GM21576 (cell line): ENCODE results near the gene EIF3I.
"Not testable (repeated sequence)": the region's sequence is repeated elsewhere in the genome, so short reads cannot be mapped to it uniquely, and the experiment has no call there.

ENCODE experiments used
- ATAC-seq: cut with Tn5 transposase; IDR thresholded peaks from one replicate; pipeline ENCODE4 v1.9.1; 2021; ENCODE audit warnings: mild to moderate bottlenecking, moderate library complexity; ENCODE audit not compliant: unreplicated experiment

Gene EIF3I

GRCh38 chr1:32231843-32232432, 9.7 kb downstream of the EIF3I start:
- no peak for ATAC-seq

- no peak for ATAC-seq
These were observed 10.5 kb downstream of the EIF3I start for GRCh38 chr1:32232558-32233304.

- no peak for ATAC-seq
These were observed 12.6 kb downstream of the EIF3I start for GRCh38 chr1:32234792-32235191.

GRCh38 chr1:32239337-32239736, 17.1 kb downstream of the EIF3I start:
- ATAC-seq: no peak

- ATAC-seq: no peak
These were observed 17.6 kb downstream of the EIF3I start for GRCh38 chr1:32239790-32240139.

- no peak for ATAC-seq
These were observed 18.1 kb downstream of the EIF3I start for GRCh38 chr1:32240140-32240951.

- no peak for ATAC-seq
These were observed 19.0 kb downstream of the EIF3I start for GRCh38 chr1:32241001-32241763.

GRCh38 chr1:32242341-32242851, 20.2 kb downstream of the EIF3I start:
- ATAC-seq: no peak

GRCh38 chr1:32246888-32247273, 24.7 kb downstream of the EIF3I start, which contains the start of gene FAM167B:
TSS of gene FAM167B (plus strand) at chr1:32247222. CDS start at chr1:32247422, 200 bp downstream.
- no peak for ATAC-seq

GRCh38 chr1:32247452-32247851, 25.2 kb downstream of the EIF3I start:
- ATAC-seq: no peak

- peak; percentile 30 for ATAC-seq
These were observed 26.0 kb downstream of the EIF3I start for GRCh38 chr1:32247983-32248889.

- peak; percentile 49 for ATAC-seq
These were observed 27.8 kb downstream of the EIF3I start for GRCh38 chr1:32249831-32250525.

- ATAC-seq: no peak
These were observed 28.9 kb downstream of the EIF3I start, which contains the start of gene LCK for GRCh38 chr1:32250893-32251716. TSS of gene LCK (plus strand) at chr1:32251265. CDS start at chr1:32274330, 23,065 bp downstream.

- no peak for ATAC-seq
These were observed 33.2 kb downstream of the EIF3I start for GRCh38 chr1:32255072-32256071.

GRCh38 chr1:32256473-32257226, 34.4 kb downstream of the EIF3I start:
- no peak for ATAC-seq

GRCh38 chr1:32257227-32257508, 35.0 kb downstream of the EIF3I start:
- no peak for ATAC-seq

- ATAC-seq: not testable (repeated sequence)
These were observed 41.0 kb downstream of the EIF3I start for GRCh38 chr1:32263236-32263593.
